Thyroid gland (tissue), 4 donors: ENCODE results near the gene PLA2G2E. TPM values are rescaled to one million over a fixed set of nuclear protein-coding genes. Genes with fewer than 3 reads are reported as not detected.

ENCODE experiments used
- DNase-seq, 2 donors: peaks; one replicate each; pipeline ENCODE4 v3.0.0-alpha.2; 2019
- H3K27ac ChIP-seq, 3 donors: fragments of 200-600 bp; sonication (generic); 1 replicate in 2 of 3; 2 replicates in 1 of 3; pipeline ENCODE4 v1.5.1; 2016 to 2019; ENCODE audit warnings: mild to moderate bottlenecking in 1 of 3, moderate library complexity in 1 of 3
- H3K27me3 ChIP-seq: fragments of 200-600 bp; sonication (generic); one replicate; pipeline ENCODE4 v1.5.1; 2019
- H3K36me3 ChIP-seq, 2 donors: fragments of 200-600 bp; sonication (generic); one replicate each; pipeline ENCODE4 v1.5.1; 2016 to 2019
- H3K4me1 ChIP-seq, 2 donors: fragments of 200-600 bp; sonication (generic); one replicate each; pipeline ENCODE4 v1.5.1; 2017 to 2019
- H3K4me3 ChIP-seq, 3 donors: fragments of 200-600 bp; sonication (generic); replicated peaks in 1 of 3; 1 replicate in 2 of 3; 2 replicates in 1 of 3; pipeline ENCODE4 v1.5.1; 2016; ENCODE audit warnings: mild to moderate bottlenecking in 1 of 3
- H3K9me3 ChIP-seq: fragments of 200-600 bp; sonication (generic); one replicate; pipeline ENCODE4 v1.5.1; 2017
- CTCF ChIP-seq, 6 experiments: fragments of 200-600 bp in 3 of 6; fragments of 450-650 bp in 3 of 6; sonication (generic) in 3 of 6; IDR thresholded peaks; one replicate each; pipeline ENCODE4 v1.5.1; 2016 to 2019; ENCODE audit warnings: antibody characterized with exemption in 6 of 6, mild to moderate bottlenecking in 2 of 6, inconsistent platforms in 1 of 6, moderate library complexity in 1 of 6
- POLR2A ChIP-seq, 2 donors: fragments of 450-650 bp; IDR thresholded peaks; one replicate each; pipeline ENCODE4 v1.6.1; 2017; ENCODE audit warnings: antibody characterized with exemption in 2 of 2, mild to moderate bottlenecking in 2 of 2, moderate library complexity in 1 of 2
- WGBS, 2 donors: methylation state at CpG; one replicate each; pipeline ENCODE4 v1.1.5; 2017; 5-methylcytosine and 5-hydroxymethylcytosine counted together
- intact Hi-C: fragments of 100-400 bp; cut with DNase I; formaldehyde crosslinking; loops from one replicate; pipeline ENCODE4 v1.15.1; 2023
- total RNA-seq, 4 donors: library from RNA; depleted of rRNA; stranded (reverse); fragments of >200 nt; gene quantifications; one replicate each; pipeline ENCODE4 v1.2.3, GENCODE V29; 2016

Gene PLA2G2E
- total RNA-seq, 4 donors from 2014 or later: not detected

- 32 to 33% methylated on average over 12 of the region's 12 CpGs for WGBS, 2 donors
- no peak for TF ChIP-seq CTCF (IDR thresholded peaks at IDR 0.05)
- peak; percentile 87 to 88 for DNase-seq
- Histone ChIP-seq H3K4me3 (peak overlapping the region in 1 of 3 donors; percentile 3), H3K27ac (peak overlapping the region; percentile 47 to 70 (median 61)), H3K36me3 (no peaks in the 10 kb centered on the region), H3K27me3 (no peaks in the 10 kb centered on the region), H3K4me1 (peaks cover 8 to 18% of the 10 kb centered on the region in 2 donors), H3K9me3 (no peaks in the 10 kb centered on the region)
- intact Hi-C loops: no loop called here
Measured at GRCh38 chr1:19878637-19878985, 44.8 kb downstream of the PLA2G2E start.

GRCh38 chr1:19877821-19878636 lies 45.4 kb downstream of the PLA2G2E start:
- peak overlapping the region; percentile 47 to 70 (median 61) for H3K27ac ChIP-seq
- peak; percentile 33 to 36 for DNase-seq
- peaks cover 2 to 12% of the 10 kb centered on the region in 2 donors for H3K4me1 ChIP-seq
- no peaks in the 10 kb centered on the region for H3K36me3 ChIP-seq
- H3K4me3 ChIP-seq: peak overlapping the region in 1 of 3 donors; percentile 3
- TF ChIP-seq CTCF (IDR thresholded peaks at IDR 0.05): no peak
- peak in 1 of 2 donors; percentile 40 for TF ChIP-seq POLR2A (IDR thresholded peaks at IDR 0.05)
- H3K9me3 ChIP-seq: no peaks in the 10 kb centered on the region
- H3K27me3 ChIP-seq: no peaks in the 10 kb centered on the region
- 71 to 73% methylated on average over 19 of the region's 19 CpGs for WGBS, 2 donors
- intact Hi-C loops: no loop called here

- no peaks in the 10 kb centered on the region for H3K27me3 ChIP-seq
- no peak overlapping the region for H3K4me3 ChIP-seq
- no peaks in the 10 kb centered on the region for H3K9me3 ChIP-seq
- intact Hi-C loops: no loop called here
- no peaks in the 10 kb centered on the region for H3K36me3 ChIP-seq
- WGBS, 2 donors: 83 to 86% methylated on average over 16 of the region's 16 CpGs
- H3K27ac ChIP-seq: no peak overlapping the region
- TF ChIP-seq POLR2A (IDR thresholded peaks at IDR 0.05) (no peak), CTCF (IDR thresholded peaks at IDR 0.05) (no peak)
- DNase-seq: no peak
- H3K4me1 ChIP-seq: peaks cover 0 to 9% of the 10 kb centered on the region in 2 donors
Measured at GRCh38 chr1:19877181-19877750, 46.2 kb downstream of the PLA2G2E start.

GRCh38 chr1:19872190-19872589 lies 51.2 kb downstream of the PLA2G2E start:
- Histone ChIP-seq H3K27me3 (no peaks in the 10 kb centered on the region), H3K9me3 (no peaks in the 10 kb centered on the region), H3K4me3 (no peak overlapping the region), H3K4me1 (no peaks in the 10 kb centered on the region), H3K36me3 (no peaks in the 10 kb centered on the region), H3K27ac (no peak overlapping the region)
- WGBS, 2 donors: 65 to 74% methylated on average over 7 of the region's 7 CpGs
- no peak for TF ChIP-seq CTCF (IDR thresholded peaks at IDR 0.05)
- TF ChIP-seq POLR2A (IDR thresholded peaks at IDR 0.05): no peak
- no peak for DNase-seq
- intact Hi-C loops: no loop called here

Other genes starting within 250 kb of the PLA2G2E start
- gene TMCO4, start 123.7 kb downstream of the PLA2G2E start, total RNA-seq: 10 to 100 TPM; 34.3 to 67.7 (median 61.4) TPM
- gene RNF186, start 108.3 kb downstream of the PLA2G2E start, total RNA-seq: not detected
- gene OTUD3, start 41.2 kb downstream of the PLA2G2E start, total RNA-seq: 1 to 10 TPM; 5.8 to 8.2 (median 6.7) TPM
- gene PLA2G2A, start 56.0 kb upstream of the PLA2G2E start, total RNA-seq: 100 to 1,000 TPM in 2 of 4 donors, 10 to 100 TPM in 2; 22.9 to 212 (median 92.5) TPM
- gene PLA2G5, start 146.6 kb upstream of the PLA2G2E start, total RNA-seq: 1 to 10 TPM; 1.1 to 5.0 (median 2.2) TPM
- gene PLA2G2D, start 195.9 kb upstream of the PLA2G2E start, total RNA-seq: not detected
- gene PLA2G2F, start 215.7 kb upstream of the PLA2G2E start, total RNA-seq: not detected